SIG-M5 treated with dmso at 0.1 percent for 504 hours (cell line): Measurements from ENCODE around the gene SMYD3.

Experiments
- DNase-seq: peaks from one replicate; lab custom pipeline; 2025; ENCODE audit not compliant: unreplicated experiment; lab: John Stamatoyannopoulos, UW

The SMYD3 gene

DNA sequence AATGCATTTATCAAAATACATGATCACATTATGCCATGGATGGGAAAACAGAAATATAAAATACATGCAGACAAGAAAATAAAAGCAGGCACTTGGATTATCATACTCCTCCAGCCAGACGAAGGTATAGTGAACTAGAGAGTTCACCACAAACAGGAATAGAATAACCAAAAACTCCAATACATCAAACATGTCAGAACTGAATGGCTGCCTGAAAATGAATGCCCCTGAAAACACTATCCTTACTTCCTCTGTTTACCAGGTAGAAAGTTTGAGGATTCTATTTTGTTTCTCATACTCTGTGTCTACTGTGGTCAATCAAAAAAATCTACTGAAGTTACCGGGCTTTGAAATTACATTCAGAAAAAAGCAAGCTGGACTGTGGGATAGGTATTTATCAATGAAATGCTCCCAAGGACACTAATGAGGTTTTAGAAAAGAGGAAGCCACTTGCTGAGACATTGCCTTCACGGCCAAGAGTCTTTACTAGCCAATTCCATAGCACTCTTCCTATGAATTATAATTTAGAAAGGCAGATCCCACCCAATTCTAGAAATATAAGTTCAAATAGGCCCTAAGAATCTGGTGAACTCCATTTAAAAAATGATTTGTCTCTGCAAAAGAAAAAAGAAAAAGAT lies 197.7 kb downstream of the SMYD3 start:
- no peak for DNase-seq

DNA sequence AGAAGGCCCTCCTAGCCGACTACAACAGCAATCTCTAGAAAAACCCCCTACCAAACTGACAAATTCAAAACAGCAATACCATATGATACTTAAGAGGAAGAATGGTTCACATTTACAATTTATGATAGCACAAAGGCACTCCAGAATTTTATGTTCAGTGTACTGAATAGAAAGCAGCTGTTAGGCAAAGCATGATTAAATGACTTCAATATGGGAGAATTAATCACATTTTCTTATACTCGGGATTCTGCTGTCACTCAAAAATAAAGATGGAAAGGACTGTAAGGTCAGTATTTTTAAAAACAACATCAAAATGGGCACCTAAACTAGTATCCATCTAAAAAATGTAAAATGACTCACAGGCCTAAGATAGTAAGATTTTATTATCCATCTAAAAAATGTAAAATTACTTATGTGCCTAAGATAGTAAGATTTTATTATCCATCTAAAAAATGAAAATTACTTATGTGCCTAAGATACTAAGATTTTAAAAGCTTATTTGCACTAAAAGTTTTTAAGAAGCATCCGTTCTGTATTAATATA lies 198.5 kb downstream of the SMYD3 start:
- DNase-seq, result no peak

DNA sequence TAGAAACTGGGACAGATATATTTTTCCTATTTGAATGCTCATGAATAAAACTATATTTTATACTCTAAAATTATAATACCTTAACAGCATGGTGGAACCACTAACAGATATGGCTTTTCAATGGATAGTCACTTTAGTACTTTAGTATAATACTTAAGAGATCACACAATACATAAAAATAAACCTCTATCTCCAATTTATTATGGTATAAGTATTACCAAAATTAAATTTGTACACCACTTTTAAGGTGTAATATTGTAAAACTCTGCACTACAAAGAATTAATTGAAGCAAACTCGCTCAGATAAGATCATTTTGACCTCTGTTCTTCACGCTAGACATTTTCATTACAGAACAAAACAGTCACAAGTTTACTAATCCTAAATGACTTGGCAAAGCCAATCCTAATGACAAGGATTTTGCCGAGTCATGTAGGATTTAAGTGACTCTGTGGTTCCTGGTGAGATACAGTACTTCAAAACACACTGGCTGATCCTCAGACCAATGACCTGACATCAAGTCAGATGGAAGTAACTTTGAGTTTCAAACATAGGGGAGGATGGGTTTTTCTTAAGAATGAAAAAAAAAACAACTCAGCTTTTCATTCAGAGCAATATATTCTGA lies 200.6 kb downstream of the SMYD3 start:
- no peak for DNase-seq

DNA sequence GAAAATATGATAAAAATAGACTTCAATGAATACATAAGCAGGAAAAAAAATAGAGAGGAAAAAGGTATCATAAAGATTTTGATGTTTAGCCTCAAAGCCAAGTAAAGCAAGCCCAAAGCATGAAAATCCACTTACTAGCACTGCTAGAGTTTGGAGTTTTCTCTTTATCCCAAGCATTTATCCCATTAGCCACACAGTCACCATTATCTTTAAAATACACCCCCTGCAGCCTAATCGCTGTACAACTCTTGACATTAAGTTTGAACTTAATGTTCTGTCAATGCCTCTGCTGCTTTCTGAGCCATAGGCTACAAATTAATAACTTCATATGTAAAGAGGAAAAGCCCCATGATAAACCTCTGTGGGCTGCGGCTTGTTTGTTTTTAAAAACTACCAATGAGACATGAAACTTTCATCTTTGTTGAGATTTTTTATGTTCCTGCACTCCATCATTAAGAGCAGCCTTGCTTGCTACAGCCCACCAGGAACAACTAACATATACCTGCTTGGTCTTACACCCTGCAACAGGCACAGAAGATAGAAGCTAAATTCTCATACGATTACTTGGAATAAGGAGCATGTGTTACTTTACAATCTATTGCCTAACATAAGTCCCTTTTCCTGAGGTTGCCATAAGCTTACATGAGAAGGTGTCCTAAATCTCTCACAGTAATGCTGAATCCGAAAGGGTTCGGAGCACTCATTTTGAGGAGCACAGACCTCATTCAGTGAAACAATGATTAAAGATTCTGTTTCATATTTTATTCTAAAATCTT lies 202.4 kb downstream of the SMYD3 start:
- no peak for DNase-seq

DNA sequence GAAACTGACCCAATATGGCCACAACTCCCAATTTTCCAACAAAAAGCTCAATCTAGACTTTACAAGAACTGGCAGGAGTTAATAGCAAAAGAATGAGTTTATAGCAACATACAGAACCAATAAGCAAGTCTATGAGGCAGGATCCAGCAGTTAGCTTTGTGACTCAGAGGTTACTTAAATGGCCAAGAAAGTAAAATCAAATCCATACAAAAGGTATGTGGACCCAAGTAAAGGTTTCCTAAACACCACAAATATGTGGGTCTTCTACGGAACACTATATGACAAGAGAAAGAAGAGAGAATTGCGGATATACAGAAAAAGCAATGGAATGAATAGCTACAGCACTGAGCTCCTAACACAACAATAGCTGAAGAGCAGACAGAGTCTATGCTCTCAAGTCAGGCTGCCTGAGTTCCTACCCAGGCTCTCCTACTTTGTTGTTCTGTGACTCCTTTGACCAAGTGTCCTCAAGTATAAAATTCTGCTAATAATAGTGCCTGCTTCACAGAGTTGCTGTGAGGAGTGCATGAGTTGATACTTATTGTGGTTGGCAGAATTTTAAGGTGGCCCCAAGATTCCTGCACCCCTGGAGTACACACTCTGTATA lies 204.3 kb downstream of the SMYD3 start:
- DNase-seq, result no peak

DNA sequence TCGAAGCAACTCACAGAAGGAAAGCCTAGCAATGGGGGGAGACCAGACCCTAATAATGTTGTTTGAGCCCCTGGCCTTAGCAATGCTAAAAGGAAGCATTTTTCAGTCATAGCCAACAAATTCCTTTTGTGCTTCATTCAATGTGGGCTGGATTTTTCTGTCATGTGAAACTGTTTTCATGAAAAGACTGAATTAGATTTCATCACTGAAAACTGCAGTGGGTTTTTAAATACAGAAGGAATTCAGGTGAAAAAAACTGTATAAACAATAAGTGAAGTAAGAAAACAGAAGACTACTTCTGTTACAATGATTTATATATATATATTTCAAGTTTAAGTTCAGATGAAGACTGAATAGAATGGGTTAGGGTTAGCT lies 204.8 kb downstream of the SMYD3 start:
- no peak for DNase-seq

DNA sequence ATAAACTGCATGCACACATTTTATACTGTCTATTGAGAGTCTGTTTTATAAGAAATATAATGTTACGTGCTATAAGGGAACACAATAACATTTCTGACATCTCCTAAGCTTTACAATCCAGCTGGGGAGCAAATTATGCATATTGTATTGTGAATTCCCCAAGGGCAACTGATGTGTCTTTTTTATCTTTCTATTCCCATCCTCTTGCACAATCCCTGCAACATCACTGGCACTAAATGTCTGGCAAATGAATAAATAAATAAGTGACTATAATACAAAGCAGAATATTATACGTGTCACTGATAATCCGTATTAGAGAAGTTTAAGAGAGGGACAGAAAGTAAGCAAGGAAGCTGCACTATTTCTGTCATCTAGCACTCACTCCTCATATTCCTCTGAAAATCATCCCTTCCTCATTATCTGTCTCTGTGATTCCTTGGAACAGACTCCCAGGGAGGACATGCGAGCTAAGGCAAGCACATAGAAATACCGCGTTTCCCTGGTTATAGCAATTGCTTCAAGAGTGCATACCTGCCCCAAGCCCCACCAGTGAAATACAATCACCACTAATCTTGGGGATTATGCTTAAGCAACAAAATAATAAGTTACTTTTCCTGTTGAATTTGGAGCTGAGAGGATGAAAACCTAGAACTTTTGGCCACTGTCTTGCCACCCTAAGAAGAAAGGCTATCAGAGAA lies 205.4 kb downstream of the SMYD3 start:
- DNase-seq, result no peak

DNA sequence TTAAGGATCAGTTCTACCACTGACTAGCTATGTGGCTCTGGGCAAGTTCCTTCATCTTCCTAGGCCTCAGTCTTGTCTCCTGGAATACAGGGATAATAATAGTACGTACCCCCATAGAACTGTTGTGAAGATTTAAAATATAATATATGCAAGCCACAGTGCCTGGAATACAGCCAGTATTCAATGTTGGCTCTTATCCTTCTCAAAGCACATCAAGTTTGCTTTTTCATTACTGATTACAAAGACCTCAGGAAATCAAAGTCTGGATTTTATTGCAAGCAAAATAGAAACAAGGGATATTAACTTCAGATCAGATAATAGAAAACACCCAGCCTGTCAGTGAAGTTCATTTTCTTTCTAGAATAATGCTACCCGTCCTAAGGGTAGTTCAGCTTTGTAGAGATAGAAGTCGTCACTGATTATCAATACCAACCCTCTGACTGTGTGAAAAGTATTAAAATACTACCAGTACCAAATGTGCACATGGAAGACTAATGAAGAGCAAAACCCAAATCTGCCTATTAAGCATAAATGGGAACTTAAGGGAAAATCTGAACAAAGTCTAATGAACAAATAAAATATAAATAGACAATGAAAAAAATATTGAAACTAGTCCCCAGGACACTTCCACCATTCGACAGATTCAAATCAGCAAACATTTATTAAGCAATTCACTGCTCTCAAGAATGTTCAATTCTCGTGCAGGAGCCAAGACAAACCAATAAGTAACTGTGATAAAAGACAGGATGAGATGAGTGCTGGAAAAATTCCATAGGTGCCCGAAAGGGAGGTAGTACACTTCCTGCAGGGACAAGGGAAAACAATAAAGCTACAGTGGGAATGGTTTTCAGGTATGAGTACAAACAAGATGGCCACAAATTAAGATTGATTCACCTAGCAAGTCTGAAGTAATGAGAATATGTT lies 206.2 kb downstream of the SMYD3 start:
- no peak for DNase-seq

DNA sequence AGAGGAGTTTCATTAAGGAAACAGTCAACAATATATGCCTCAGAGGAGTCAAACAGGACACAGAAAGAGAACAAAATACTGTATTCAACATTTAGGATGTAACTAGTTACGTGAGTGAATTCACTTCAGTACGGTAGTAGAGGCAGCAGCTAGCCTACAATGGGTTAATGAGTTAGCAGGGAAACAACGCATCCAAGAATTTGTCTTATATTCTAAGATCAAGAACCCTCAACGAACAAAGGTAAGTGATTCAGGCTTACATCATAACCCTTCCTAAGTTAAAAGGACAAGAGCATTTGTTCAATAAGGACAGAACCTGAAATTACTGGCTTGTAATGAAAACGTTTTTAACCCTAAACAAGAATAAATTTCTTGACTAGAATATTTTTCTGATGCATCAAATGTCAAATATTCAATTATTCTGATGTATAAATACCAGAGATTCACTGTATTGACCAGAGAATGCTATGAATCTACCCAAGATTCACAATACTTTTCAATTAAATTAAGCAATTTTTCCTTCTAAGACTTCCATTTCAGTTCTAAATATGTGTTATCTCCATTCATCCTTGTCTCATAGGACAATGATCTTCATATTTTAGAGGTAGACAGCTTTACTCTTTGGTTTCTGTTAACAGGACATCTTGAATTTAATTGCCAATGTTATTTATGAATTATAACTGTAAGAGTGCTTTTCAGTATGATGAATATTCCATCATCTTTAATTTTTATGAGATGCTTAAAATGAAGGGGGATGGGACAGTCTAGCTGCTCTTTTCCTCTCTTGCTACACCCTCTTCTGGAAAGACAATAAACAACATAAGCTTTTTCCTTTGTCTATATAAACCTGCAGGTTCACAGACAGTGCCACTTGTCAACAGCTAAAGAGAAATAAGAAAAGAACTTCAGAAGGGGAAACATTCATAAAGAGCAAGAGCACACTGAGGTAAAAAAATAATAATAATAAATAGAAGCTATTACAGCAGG lies 209.5 kb downstream of the SMYD3 start:
- no peak for DNase-seq

DNA sequence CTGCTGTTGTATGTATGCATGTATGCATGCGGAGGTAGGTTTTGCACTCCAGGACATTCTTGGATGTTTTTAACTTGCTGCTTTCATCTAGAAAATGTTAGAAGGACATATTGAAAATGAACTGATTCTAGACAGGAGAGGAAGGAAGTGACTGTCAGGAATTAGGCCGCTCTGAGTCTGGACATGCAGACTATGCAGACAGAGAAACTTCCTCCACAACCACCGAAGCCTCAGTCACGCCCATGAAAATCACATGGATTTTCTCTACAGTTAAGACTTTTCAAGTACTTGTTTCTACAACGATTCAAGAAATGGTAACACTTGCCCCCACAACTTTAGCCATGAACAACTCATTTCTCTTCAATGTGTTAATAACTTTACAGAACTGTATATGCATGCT lies 211.1 kb downstream of the SMYD3 start:
- DNase-seq, result no peak

DNA sequence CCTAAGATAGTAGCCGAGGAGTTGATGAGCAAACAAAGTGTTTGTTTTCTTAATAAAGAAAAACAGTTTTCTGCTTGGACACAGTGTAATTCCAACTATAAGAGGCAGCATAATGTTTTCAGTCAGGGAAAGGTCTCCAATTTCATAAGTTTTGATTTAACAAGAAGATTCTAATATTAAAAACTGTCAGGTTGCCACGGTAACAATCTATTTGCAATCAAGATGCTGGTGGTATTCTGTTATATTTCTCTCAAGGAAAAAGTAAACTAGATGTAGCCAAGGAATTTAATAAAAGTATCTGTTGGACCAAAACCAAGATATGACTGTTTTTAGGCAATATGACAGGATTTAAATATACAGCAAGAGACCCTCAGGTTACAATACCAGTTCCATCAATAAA lies 211.7 kb downstream of the SMYD3 start:
- DNase-seq, result no peak

DNA sequence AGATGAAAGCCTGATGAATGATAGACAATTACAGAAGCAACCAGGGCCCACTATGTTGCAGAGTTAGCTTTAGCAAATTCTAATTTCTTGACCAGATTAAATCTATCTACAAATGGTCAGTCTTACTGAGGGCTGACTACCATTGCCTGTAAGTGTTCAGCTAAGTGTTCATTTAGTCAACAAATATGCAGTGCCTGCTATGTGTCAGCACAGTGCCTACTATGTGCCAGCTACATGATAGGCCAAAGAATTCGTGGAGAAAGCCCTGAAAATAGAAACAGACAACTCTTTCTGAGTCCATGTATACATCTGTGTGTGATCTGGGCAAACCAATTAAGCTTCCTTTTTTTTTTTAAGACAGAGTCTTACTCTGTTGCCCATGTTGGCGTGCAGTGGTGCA lies 212.8 kb downstream of the SMYD3 start:
- DNase-seq, result no peak

DNA sequence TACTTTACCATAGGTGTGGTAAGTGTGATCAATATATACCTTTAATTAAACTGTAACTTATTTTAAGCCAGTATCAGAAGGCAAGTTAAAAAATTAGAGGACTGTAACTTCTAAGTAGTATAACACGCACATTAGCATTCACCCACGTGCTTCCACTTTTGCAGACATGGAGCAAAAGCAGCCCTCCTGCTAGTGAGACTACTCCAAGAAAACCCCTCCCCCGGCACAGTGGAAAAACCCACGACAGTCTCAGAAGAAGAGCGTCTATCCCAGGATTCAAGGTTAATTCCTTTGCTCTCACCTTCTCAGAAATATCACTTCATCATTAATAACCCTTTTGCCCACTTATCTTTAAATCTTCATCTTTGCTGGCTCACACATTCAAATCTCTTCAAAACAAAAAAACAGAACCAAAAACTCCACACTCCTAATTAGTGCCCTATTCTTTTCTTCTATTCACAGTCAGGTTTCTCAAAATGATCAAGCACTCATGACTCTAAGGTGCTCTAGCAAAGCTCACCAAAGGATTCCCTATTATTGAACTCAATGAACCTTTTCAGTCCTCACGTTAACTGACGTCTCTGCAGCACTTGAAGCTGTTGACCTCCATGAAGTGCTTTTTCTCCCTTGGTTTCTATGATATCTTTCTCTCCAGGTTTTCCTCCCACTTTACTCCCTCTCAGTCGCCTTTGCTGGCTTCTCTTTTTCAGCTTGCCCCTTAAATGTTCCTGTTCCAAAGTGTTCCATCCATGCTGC lies 213.5 kb downstream of the SMYD3 start:
- DNase-seq, result no peak

DNA sequence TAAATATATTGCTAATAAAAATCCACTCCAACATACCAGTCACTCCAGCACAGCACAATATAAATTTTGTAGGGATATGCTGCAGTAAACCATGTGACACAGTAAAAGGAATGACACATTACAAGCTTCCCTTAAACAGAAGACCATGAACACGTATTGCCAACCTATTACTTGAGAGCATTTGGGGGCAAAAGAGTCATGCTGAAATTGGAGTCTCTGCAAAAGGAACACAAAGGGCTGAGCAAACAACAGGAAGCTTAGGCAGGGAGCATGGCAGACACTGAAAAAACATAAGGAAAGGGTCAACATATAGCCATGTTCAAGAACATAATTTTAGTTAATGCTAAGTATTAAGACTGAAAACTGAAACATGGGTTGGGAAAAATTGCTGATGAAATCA lies 214.5 kb downstream of the SMYD3 start:
- no peak for DNase-seq

DNA sequence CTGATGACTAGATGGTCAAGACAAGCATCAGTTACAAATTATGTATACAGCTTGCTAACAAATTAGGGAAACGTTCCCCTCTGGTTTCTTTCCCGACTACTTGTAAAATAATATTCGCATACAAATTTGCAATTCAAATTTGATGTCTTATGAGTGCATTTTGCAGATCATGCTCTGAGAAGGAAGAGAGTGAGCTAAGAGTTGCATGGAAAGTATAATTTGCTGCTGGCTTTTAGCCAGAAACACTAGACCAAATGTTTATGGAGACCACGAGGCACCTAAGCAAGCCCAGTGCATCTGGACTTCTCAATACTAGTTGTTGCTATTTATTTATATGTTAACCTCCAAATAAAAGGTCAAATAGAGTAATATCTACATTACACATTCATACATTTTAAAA lies 216.0 kb downstream of the SMYD3 start:
- DNase-seq, result no peak

DNA sequence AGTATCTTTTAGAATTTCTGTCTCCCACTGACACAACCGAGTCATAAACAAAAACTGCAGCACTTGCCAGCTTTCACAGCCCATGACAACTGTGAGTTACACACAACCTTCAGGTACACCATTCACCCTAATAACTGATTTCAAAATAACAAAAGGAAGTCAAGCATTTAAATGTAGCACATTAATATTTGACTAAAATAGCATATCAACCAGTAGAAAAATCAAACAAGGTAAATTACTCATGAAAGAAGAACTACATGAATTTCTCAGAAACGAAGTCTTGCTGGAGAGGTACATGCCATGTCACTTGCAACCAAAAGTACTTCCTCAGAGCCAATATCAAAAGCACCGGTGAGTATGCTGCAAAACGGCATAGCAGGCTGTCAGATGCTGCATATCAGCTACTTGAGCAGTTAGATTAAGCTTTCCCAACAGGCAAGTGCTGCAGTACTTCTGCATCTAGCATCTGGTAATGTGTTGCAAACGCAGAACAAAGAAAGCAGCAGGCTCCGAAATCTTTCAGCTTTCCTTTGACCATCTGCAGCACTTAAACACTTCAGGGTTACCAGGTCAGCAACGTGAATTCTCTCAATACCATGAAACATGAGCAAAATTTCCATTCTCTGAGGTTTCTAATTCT lies 223.2 kb downstream of the SMYD3 start:
- no peak for DNase-seq

DNA sequence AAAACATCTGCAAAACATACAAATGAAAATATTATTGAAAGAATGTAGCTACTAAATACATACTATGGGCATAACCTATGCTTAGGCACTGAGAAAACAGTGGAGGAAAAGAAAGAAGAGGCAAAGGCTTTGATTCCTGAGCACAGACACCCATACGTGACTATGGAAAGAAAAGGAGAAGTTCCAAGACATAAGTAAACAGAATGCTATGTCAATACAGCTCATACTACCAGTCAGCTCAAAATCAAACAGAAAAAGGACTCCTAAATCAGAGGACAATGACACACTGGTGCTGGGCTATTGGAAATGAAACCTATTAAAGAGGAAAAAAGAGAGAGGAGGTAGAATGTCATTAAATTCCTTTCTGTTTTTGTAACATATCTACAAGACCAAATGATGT lies 225.4 kb downstream of the SMYD3 start:
- peak; percentile 9 for DNase-seq

DNA sequence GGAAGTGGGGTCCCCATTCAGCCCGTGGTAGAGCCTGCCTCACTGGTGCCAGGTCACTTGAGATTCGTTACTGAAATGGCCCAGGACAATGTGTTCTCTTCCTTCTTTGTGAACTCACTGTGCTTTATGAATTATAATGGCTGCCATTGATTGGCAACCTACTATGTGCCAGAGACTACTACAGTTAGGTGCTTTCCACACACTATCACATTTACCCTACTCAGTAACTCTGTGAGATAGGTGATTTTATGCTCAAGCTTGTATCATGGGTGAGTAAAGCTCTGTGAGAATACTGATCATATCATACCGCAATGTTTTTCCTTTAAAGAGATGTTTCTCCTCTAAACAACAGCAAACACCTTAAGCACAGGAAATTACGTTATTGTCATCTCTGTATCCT lies 225.9 kb downstream of the SMYD3 start:
- DNase-seq, result no peak
